ENCODE measurements around the gene TANGO6.

TANGO6 gene

GRCh38 chr16:68907297-68907696 is 64.0 kb downstream of the TANGO6 start:
- DNase-seq (ENCODE audit: low read depth in 1 of 2, low spot score in 1 of 2), result no peak

- no peak for DNase-seq (ENCODE audit: low read depth in 1 of 2, low spot score in 1 of 2)
Observed at GRCh38 chr16:68907781-68908181, 64.5 kb downstream of the TANGO6 start.

GRCh38 chr16:68909099-68909733 is 65.9 kb downstream of the TANGO6 start:
- no peak for DNase-seq (ENCODE audit: low read depth in 1 of 2, low spot score in 1 of 2)

DNA sequence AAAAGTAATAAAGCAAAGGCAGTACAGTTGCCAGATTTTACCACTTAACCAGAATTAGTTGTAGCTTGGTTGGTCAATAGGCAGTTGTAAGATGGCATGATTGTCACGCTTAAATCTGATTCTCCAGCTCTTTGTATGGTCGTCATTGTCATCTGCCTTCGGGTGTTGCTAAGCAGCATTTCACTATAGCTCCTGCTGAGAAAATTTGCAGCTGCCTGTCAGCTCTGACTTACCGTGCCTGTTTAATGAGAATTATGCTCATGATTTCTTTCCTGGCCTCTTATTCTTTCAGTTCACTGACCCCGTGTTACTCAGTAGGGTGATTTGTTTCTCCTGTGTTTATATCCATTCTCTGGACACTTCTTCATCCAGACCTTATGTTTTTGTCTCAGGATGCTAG is 66.7 kb downstream of the TANGO6 start:
- DNase-seq (ENCODE audit: low read depth in 1 of 2, low spot score in 1 of 2), result no peak

GRCh38 chr16:68915589-68915988 is 72.3 kb downstream of the TANGO6 start:
- DNase-seq (ENCODE audit: low read depth in 1 of 2, low spot score in 1 of 2), result no peak

DNA sequence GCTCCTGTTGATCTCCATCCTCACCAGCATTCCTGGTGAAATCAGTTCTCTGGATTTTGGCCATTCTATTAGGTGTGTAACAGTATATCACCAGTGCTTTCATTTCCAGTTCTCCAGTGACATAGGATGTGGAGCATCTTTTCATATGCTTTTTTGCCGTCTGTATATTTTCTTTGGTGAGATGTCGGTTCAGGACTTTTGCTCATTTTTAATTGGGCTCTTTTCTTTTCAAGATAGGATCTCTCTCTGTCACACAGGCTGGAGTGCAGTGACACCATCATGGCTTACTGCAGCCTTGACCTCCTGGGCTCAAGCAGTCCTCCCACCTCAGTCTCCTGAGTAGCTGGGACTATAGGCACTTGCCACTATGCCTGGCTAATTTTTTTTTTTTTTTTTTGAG is 74.2 kb downstream of the TANGO6 start:
- no peak for DNase-seq (ENCODE audit: low read depth in 1 of 2, low spot score in 1 of 2)

- no peak for DNase-seq (ENCODE audit: low read depth in 1 of 2, low spot score in 1 of 2)
Observed at GRCh38 chr16:68920349-68920748, 77.0 kb downstream of the TANGO6 start.

GRCh38 chr16:68921637-68922036 is 78.3 kb downstream of the TANGO6 start:
- no peak for DNase-seq (ENCODE audit: low read depth in 1 of 2, low spot score in 1 of 2)

- DNase-seq (ENCODE audit: low read depth in 1 of 2, low spot score in 1 of 2), result no peak
Observed at GRCh38 chr16:68923116-68923515, 79.8 kb downstream of the TANGO6 start.

DNA sequence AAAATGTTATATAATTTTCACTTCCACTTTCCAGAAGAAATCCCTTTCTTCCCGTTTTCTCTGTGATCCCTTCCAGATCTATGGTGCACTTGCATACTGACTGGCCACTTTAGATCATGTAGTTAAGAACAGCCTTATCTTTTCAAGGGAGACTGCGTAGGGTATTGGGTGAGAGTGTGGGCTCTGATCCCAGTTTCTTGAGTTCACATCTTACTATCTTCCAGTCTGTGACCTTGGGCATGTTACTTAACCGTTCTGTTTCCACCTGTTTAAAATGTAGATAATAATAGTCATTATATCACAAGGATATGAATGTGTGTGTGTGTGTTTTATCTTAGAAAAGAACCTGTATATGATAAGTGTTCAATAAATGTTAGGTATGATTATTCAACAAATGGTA is 83.7 kb downstream of the TANGO6 start:
- DNase-seq (ENCODE audit: low read depth in 1 of 2, low spot score in 1 of 2), result no peak

DNA sequence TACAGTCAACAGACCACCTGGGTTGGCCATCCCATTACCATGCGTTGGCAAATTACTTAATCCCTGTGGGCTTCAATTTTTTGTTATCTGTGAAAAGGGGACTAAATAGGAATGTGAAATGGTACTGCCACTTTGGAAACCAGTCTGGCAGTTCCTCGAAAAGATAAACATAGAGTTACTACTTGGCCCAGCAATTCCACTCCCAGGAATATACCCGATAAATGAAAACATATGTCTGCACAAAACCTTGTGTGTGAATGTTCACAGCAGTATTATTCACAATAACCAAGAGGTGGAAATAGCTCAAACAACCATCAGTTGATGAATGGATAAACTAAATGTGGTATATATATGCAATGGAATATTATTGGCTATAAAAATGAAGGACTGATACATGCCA is 87.9 kb downstream of the TANGO6 start:
- DNase-seq (ENCODE audit: low read depth in 1 of 2, low spot score in 1 of 2), result no peak

- DNase-seq (ENCODE audit: low read depth in 1 of 2, low spot score in 1 of 2), result no peak
Observed at GRCh38 chr16:68934402-68934801, 91.1 kb downstream of the TANGO6 start.

- DNase-seq (ENCODE audit: low read depth in 1 of 2, low spot score in 1 of 2), result no peak
Observed at GRCh38 chr16:68935008-68935407, 91.7 kb downstream of the TANGO6 start.

DNA sequence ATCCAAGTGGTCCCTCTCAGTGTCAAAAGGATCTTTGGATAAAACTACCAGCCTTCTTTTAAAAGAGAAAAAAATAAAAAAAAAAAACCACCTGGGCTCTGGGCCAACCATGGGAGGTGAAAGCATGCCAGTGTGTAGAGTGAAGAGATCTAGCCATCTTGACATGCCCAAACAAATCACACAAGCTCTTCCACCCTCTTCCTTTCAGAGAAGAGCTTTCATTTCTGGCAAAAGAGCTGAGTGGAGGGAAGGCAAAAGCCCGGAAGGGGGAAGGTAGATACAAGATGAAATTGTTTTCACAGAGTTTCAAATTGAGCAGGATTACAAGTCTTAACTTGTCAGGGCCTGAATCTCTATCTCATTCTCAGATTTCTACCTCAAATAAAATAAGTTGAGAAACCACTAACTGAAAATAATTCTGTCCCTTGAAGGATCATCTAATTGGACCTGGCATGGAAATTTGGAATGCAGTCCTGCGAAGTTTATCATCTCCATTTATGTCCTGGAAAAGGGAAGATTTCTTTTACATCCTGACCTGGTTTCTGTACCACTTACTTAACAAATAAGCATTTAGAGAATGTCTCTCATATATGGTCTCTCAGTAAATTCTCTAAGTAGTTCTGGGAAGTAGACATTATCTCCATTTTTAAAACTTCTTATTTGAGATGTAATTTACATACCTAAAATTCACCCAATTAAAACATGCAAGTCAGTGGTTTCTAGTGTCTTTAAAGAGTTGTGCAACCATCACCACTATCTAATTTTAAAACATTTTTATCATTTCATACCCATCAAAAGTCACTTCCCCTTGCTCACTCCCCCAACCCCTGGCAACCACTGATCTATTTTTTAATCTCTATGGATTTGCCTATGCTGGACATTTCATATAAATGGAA is 93.7 kb downstream of the TANGO6 start:
- DNase-seq (ENCODE audit: low read depth in 1 of 2, low spot score in 1 of 2), result no peak

DNA sequence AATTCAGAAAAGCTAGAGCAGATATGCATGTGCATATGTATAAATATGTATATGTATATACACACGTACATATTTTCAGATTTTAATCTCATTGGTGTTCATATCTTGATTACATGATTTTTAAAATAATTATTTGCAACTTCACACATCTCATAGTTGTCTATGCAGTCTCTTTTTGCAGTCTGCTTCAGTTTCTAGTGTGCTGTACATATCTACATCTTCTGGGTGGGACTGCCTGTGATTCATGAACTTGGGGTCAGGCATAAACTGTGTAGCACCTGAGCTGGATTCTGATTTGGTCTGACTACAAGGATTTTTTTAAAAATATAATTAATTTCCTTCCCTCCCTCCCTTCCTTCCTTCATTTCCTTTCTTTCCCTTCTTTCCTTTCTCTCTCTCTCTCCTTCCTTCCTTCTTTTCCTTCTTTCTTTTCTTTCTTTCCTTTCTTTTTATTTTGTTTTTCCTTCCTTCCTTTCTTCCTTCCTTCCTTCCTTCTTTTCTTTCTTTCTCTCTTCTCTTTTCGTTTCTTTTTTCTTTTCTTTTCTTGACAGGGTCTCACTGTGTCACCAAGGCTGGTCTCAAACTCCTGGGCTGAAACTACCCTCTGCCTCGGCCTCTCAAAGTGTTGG is 96.5 kb downstream of the TANGO6 start:
- no peak for DNase-seq (ENCODE audit: low read depth in 1 of 2, low spot score in 1 of 2)

GRCh38 chr16:68940816-68941215 is 97.5 kb downstream of the TANGO6 start:
- no peak for DNase-seq (ENCODE audit: low read depth in 1 of 2, low spot score in 1 of 2)

GRCh38 chr16:68943961-68944360 is 100.6 kb downstream of the TANGO6 start:
- no peak for DNase-seq (ENCODE audit: low read depth in 1 of 2, low spot score in 1 of 2)

- no peak for DNase-seq (ENCODE audit: low read depth in 1 of 2, low spot score in 1 of 2)
Observed at GRCh38 chr16:68948230-68948910, 105.0 kb downstream of the TANGO6 start.

GRCh38 chr16:68951991-68952877 is 108.9 kb downstream of the TANGO6 start:
- no peak for DNase-seq (ENCODE audit: low read depth in 1 of 2, low spot score in 1 of 2)

DNA sequence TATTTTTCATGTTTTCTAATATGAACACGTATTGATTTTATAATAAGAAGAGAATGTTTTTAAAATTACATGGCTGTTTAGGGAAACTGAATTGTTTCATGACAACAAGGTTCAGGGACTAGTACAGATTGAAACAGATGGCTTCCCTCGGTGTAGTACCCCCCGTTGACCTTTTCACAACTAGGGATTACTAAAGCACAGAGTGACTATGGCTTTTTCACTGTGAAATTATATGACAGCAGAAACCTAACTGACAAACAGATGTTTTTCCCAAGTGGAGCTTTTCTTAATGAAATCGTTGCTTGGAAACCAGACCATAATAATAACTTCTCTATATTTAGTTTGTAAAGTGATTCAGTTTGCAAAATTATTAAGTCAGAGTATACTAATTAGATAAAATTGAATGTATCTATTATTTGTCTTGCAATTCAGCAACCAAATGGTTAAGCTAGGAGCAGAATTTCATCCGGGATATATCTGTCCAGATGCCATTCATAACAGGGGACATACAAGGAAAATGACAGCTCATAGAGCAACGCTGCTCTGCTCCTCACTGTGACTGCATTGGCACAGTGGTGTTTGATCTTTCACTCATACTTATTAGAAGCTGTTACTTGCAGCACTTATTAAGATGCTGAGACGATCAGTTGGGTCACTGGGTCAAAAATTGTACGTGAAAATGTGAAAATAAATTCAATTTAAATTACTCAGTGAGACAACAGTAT is 111.7 kb downstream of the TANGO6 start:
- DNase-seq (ENCODE audit: low read depth in 1 of 2, low spot score in 1 of 2), result no peak
